ENCODE measurements around the gene DENND5A. TPM values are rescaled to one million over a fixed set of nuclear protein-coding genes. Genes with fewer than 3 reads are reported as not detected.
"Not testable (repeated sequence)": the region's sequence is repeated elsewhere in the genome, so short reads cannot be mapped to it uniquely, and the experiment has no call there.

DENND5A gene
- total RNA-seq, 1 experiment from 2014 or later, result 110 TPM

GRCh38 chr11:9274499-9275258 is 9.5 kb upstream of the DENND5A start:
- Histone ChIP-seq H3K36me3 (replicated peaks; ENCODE audit: control insufficient read depth, insufficient read depth, low read length) (peaks cover 1% of the 10 kb centered on the region; the same call in 1 of the 2 replicates), H3K4me3 (ENCODE audit: insufficient read depth, low read depth, low read length) (no peak overlapping the region), H3K27me3 (ENCODE audit: control insufficient read depth, insufficient read depth, low read length) (no peaks in the 10 kb centered on the region)
- no peak for DNase-seq

DNA sequence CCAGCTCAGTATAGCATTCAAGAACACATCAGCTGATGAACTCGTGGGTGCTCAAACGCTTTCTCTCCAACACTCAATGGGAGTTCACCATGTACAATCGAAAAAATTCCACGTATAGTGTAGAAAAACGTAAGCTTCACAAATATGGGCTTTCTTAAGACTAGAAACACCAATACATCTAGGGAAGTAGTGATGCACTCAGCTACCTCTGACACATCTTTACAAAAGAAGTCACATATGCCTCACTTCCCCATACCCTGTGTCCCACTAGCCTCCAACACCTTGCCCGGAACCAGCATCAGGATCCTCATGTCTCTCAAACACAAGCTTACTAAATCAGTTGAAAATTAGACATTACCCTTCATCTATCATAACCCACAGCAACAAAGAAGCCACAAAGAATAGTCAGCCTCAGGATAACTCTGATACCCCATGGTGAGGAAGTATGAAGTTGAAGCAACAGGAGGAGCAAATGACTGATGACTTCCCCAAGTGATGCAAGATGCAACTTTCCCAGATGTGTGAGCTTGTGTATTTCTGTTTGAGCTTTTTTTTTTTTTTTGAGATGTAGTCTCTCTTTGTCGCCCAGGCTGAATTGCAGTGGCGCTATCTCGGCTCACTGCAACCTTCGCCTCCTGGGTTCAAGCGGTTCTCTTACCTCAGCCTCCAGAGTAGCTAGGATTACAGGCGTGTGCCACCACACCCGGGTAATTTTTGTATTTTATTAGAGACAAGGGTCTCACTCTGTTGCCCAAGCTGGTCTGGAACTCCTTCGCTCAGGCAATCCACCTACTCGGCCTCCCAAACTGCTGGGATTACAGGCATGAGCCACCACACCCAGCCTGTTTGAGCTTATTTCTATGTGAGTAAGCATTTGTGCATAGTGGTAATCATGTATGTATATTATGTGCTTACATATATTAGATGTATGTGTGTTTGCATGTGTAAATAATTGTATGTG is 8.5 kb upstream of the DENND5A start:
- H3K36me3 ChIP-seq (replicated peaks; ENCODE audit: control insufficient read depth, insufficient read depth, low read length), result peaks cover 1% of the 10 kb centered on the region; the same call in 1 of the 2 replicates
- H3K27me3 ChIP-seq (ENCODE audit: control insufficient read depth, insufficient read depth, low read length), result no peaks in the 10 kb centered on the region
- no peak for DNase-seq
- no peak overlapping the region for H3K4me3 ChIP-seq (ENCODE audit: insufficient read depth, low read depth, low read length)

- H3K4me3 ChIP-seq (ENCODE audit: insufficient read depth, low read depth, low read length), result no peak overlapping the region
- H3K27me3 ChIP-seq (ENCODE audit: control insufficient read depth, insufficient read depth, low read length), result no peaks in the 10 kb centered on the region
- H3K36me3 ChIP-seq (replicated peaks; ENCODE audit: control insufficient read depth, insufficient read depth, low read length), result no peaks in the 10 kb centered on the region
- DNase-seq, result no peak
These were observed 4.4 kb upstream of the DENND5A start for GRCh38 chr11:9269492-9270013.

DNA sequence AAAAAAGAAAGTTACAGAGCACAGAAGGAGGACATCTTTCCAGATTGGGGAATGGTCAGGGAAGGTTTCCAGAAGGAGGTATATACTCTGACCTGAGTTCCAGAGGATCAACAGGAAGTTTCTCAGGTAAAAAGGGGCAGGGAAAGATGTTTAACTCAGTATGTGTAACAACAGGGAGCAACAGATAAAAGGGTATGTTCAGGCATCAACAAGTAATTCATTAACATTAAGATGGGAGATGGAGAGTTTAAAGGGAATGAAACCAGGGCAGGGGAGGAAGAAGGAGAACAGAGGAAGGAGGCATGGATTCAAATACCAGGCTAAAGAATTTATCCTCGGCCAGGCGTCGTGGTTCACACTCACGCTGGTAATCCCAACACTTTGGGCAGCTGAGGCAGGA is 2.5 kb upstream of the DENND5A start:
- DNase-seq, result peak; percentile 39
- no peaks in the 10 kb centered on the region for H3K27me3 ChIP-seq (ENCODE audit: control insufficient read depth, insufficient read depth, low read length)
- H3K4me3 ChIP-seq (ENCODE audit: insufficient read depth, low read depth, low read length), result no peak overlapping the region
- no peaks in the 10 kb centered on the region for H3K36me3 ChIP-seq (replicated peaks; ENCODE audit: control insufficient read depth, insufficient read depth, low read length)

- Histone ChIP-seq H3K27me3 (ENCODE audit: control insufficient read depth, insufficient read depth, low read length) (no peaks in the 10 kb centered on the region), H3K36me3 (replicated peaks; ENCODE audit: control insufficient read depth, insufficient read depth, low read length) (no peaks in the 10 kb centered on the region), H3K4me3 (ENCODE audit: insufficient read depth, low read depth, low read length) (no peak overlapping the region)
- no peak for DNase-seq
These were observed 1.8 kb upstream of the DENND5A start for GRCh38 chr11:9266926-9267325.

DNA sequence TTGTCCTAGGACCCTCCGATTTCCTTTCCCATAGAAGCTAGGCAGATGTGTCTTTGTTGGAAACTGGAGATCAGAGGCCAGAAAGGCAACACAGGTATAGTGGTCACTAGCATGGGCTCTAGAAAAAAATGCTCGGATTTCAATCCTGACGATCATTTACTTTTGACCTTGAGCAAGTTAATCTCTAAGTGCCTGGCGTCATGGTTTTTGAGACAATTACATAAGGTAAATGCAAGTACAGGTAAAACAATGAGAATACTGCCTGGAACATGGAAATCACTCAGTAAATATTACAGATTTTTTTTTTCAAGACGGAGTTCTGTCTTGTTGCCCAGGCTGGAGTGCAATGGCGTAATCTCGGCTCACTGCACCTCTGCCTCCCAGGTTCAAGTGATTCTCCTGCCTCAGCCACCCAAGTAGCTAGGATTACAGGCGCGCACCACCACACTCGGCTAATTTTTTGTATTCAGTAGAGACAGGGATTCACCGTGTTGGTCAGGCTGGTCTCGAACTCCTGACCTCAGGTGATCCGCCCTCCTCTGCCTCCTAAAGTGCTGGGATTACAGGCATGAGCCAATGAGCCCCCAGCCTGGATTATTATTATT is 1.1 kb upstream of the DENND5A start:
- H3K27me3 ChIP-seq (ENCODE audit: control insufficient read depth, insufficient read depth, low read length), result no peaks in the 10 kb centered on the region
- DNase-seq, result no peak
- no peak overlapping the region for H3K4me3 ChIP-seq (ENCODE audit: insufficient read depth, low read depth, low read length)
- H3K36me3 ChIP-seq (replicated peaks; ENCODE audit: control insufficient read depth, insufficient read depth, low read length), result no peaks in the 10 kb centered on the region

GRCh38 chr11:9264316-9265210 is 587 bp downstream of the DENND5A start:
- Histone ChIP-seq H3K36me3 (replicated peaks; ENCODE audit: control insufficient read depth, insufficient read depth, low read length) (no peaks in the 10 kb centered on the region), H3K27me3 (ENCODE audit: control insufficient read depth, insufficient read depth, low read length) (no peaks in the 10 kb centered on the region), H3K4me3 (ENCODE audit: insufficient read depth, low read depth, low read length) (peak overlapping the region; percentile 84)
- DNase-seq, result peak; percentile 57

GRCh38 chr11:9263840-9264315 is 1.3 kb downstream of the DENND5A start:
- peak overlapping the region; percentile 84 for H3K4me3 ChIP-seq (ENCODE audit: insufficient read depth, low read depth, low read length)
- no peaks in the 10 kb centered on the region for H3K36me3 ChIP-seq (replicated peaks; ENCODE audit: control insufficient read depth, insufficient read depth, low read length)
- H3K27me3 ChIP-seq (ENCODE audit: control insufficient read depth, insufficient read depth, low read length), result no peaks in the 10 kb centered on the region
- peak; percentile 33 for DNase-seq

GRCh38 chr11:9260838-9261146 is 4.4 kb downstream of the DENND5A start:
- DNase-seq; H3K27me3 ChIP-seq (ENCODE audit: control insufficient read depth, insufficient read depth, low read length); H3K4me3 ChIP-seq (ENCODE audit: insufficient read depth, low read depth, low read length); H3K36me3 ChIP-seq (replicated peaks; ENCODE audit: control insufficient read depth, insufficient read depth, low read length): not testable (repeated sequence)

GRCh38 chr11:9259981-9260837 is 4.9 kb downstream of the DENND5A start:
- Histone ChIP-seq H3K36me3 (replicated peaks; ENCODE audit: control insufficient read depth, insufficient read depth, low read length) (no peaks in the 10 kb centered on the region), H3K27me3 (ENCODE audit: control insufficient read depth, insufficient read depth, low read length) (no peaks in the 10 kb centered on the region), H3K4me3 (ENCODE audit: insufficient read depth, low read depth, low read length) (no peak overlapping the region)
- peak; percentile 53 for DNase-seq

- not testable (repeated sequence) for H3K36me3 ChIP-seq (replicated peaks; ENCODE audit: control insufficient read depth, insufficient read depth, low read length); H3K4me3 ChIP-seq (ENCODE audit: insufficient read depth, low read depth, low read length)
These were observed 6.9 kb downstream of the DENND5A start for GRCh38 chr11:9258279-9258678.

GRCh38 chr11:9254416-9254815 is 10.7 kb downstream of the DENND5A start:
- Histone ChIP-seq H3K27me3 (ENCODE audit: control insufficient read depth, insufficient read depth, low read length) (no peaks in the 10 kb centered on the region), H3K36me3 (replicated peaks; ENCODE audit: control insufficient read depth, insufficient read depth, low read length) (no peaks in the 10 kb centered on the region), H3K4me3 (ENCODE audit: insufficient read depth, low read depth, low read length) (no peak overlapping the region)
- no peak for DNase-seq

More at GRCh38 chr11:9258279-9258678, 6.9 kb downstream of the DENND5A start:
- not testable (repeated sequence) for DNase-seq; H3K27me3 ChIP-seq (ENCODE audit: control insufficient read depth, insufficient read depth, low read length)

DNA sequence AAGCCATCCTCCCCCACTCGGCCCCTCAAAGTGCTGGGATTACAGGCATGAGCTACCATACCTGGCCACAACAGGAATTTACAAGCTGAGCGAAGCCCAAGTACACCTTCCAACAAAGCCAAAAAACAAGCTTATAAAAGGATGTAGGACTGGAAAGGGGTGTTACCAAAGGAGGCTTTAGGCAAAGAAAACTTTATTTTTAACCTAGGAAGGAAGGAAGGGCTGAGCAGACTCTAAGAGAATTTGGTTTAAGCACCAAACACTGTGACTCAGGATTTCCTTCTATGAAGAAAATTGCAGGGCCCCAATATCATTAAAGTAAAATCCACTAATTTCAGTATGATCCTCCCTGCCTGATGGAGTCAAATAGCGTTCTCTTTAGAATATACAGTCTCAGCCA is 12.1 kb downstream of the DENND5A start:
- Histone ChIP-seq H3K27me3 (ENCODE audit: control insufficient read depth, insufficient read depth, low read length) (no peaks in the 10 kb centered on the region), H3K4me3 (ENCODE audit: insufficient read depth, low read depth, low read length) (no peak overlapping the region), H3K36me3 (replicated peaks; ENCODE audit: control insufficient read depth, insufficient read depth, low read length) (no peaks in the 10 kb centered on the region)
- no peak for DNase-seq

Measured in H7 (cell line).